GM18517 (cell line): ENCODE data around the gene RPS19BP1.
A peak's percentile ranks its signal among the peaks of the same experiment; 100 is the strongest.

Experiments used
- ATAC-seq: cut with Tn5 transposase; IDR thresholded peaks from one replicate; pipeline ENCODE4 v1.9.1; 2021; ENCODE audit warnings: mild to moderate bottlenecking, moderate library complexity; ENCODE audit not compliant: unreplicated experiment

Gene RPS19BP1

GRCh38 chr22:39532215-39533073 lies at the start of gene RPS19BP1:
RPS19BP1 (minus strand) TSS chr22:39532748; CDS start chr22:39532738, 10 bp downstream.
- ATAC-seq: peak; percentile 83

- no peak for ATAC-seq
These were observed 48.8 kb upstream of the RPS19BP1 start for GRCh38 chr22:39581303-39581702.

GRCh38 chr22:39580795-39581194 lies 48.2 kb upstream of the RPS19BP1 start:
- ATAC-seq: no peak

GRCh38 chr22:39580006-39580441 lies 47.5 kb upstream of the RPS19BP1 start:
- no peak for ATAC-seq

- no peak for ATAC-seq
These were observed 45.4 kb upstream of the RPS19BP1 start for GRCh38 chr22:39577900-39578299.

- ATAC-seq: no peak
These were observed 44.8 kb upstream of the RPS19BP1 start for GRCh38 chr22:39577366-39577765.

GRCh38 chr22:39576027-39576426 lies 43.5 kb upstream of the RPS19BP1 start:
- no peak for ATAC-seq

- no peak for ATAC-seq
These were observed 42.9 kb upstream of the RPS19BP1 start for GRCh38 chr22:39575552-39575825.

GRCh38 chr22:39574779-39575551 lies 42.4 kb upstream of the RPS19BP1 start:
- ATAC-seq: no peak

GRCh38 chr22:39571538-39571937 lies 39.0 kb upstream of the RPS19BP1 start:
- ATAC-seq: no peak

GRCh38 chr22:39570665-39571064 lies 38.1 kb upstream of the RPS19BP1 start, which contains the start of gene CACNA1I:
CACNA1I (plus strand) TSS chr22:39570753; CDS start chr22:39570753, 0 bp downstream.
- ATAC-seq: no peak

GRCh38 chr22:39570226-39570625 lies 37.7 kb upstream of the RPS19BP1 start:
- ATAC-seq: no peak

GRCh38 chr22:39569066-39569465 lies 36.5 kb upstream of the RPS19BP1 start:
- ATAC-seq: no peak

GRCh38 chr22:39568278-39568981 lies 35.9 kb upstream of the RPS19BP1 start:
- ATAC-seq: no peak

- ATAC-seq: no peak
These were observed 34.8 kb upstream of the RPS19BP1 start for GRCh38 chr22:39567135-39567946.

- ATAC-seq: no peak
These were observed 32.9 kb upstream of the RPS19BP1 start for GRCh38 chr22:39565414-39565944.

- no peak for ATAC-seq
These were observed 31.3 kb upstream of the RPS19BP1 start for GRCh38 chr22:39563571-39564428.

GRCh38 chr22:39562839-39563489 lies 30.4 kb upstream of the RPS19BP1 start:
- ATAC-seq: no peak

- no peak for ATAC-seq
These were observed 27.6 kb upstream of the RPS19BP1 start for GRCh38 chr22:39560127-39560526.
